Mucosa of rectum (tissue), 2 donors: ENCODE results near the gene NPR2.

Source experiments
- H3K27ac ChIP-seq, 2 donors: one replicate each; pipeline ENCODE4 v1.7.0; 2013; ENCODE audit warnings: inconsistent platforms in 2 of 2, low read depth in 2 of 2, low read length in 2 of 2
- H3K27me3 ChIP-seq, 2 donors: one replicate each; pipeline ENCODE4 v1.7.0; 2013; ENCODE audit warnings: low read length in 2 of 2; ENCODE audit not compliant: control insufficient read depth in 2 of 2, insufficient read depth in 2 of 2
- H3K36me3 ChIP-seq, 2 donors: one replicate each; pipeline ENCODE4 v1.7.0; 2013; ENCODE audit warnings: low read length in 2 of 2; ENCODE audit not compliant: control insufficient read depth in 2 of 2, insufficient read depth in 2 of 2
- H3K4me1 ChIP-seq, 2 donors: one replicate each; pipeline ENCODE4 v1.7.0; 2013; ENCODE audit warnings: low read length in 2 of 2, mild to moderate bottlenecking in 1 of 2; ENCODE audit not compliant: control insufficient read depth in 2 of 2, insufficient read depth in 2 of 2
- H3K4me3 ChIP-seq, 2 donors: one replicate each; pipeline ENCODE4 v1.7.0; 2013; ENCODE audit warnings: low read length in 2 of 2
- H3K9ac ChIP-seq, 2 donors: one replicate each; pipeline ENCODE4 v1.7.0; 2013; ENCODE audit warnings: low read length in 2 of 2, low read depth in 1 of 2, mild to moderate bottlenecking in 1 of 2
- H3K9me3 ChIP-seq, 2 donors: one replicate each; pipeline ENCODE4 v1.7.0; 2013; ENCODE audit warnings: low read length in 2 of 2; ENCODE audit not compliant: control insufficient read depth in 2 of 2
- donor health status: healthy.
- donor health status: Normal muscosa, but diverticular disease.

The NPR2 gene

GRCh38 chr9:35750256-35750531 lies 41.2 kb upstream of the NPR2 start:
- peak overlapping the region; percentile 94 to 98 for H3K4me3 ChIP-seq
- H3K9ac ChIP-seq: peak overlapping the region; percentile 89 to 97
- peak overlapping the region; percentile 97 for H3K27ac ChIP-seq
- H3K36me3 ChIP-seq: peaks cover 36 to 39% of the 10 kb centered on the region in 2 donors
- H3K4me1 ChIP-seq: peaks cover 24 to 34% of the 10 kb centered on the region in 2 donors
- no peaks in the 10 kb centered on the region for H3K9me3 ChIP-seq
- no peaks in the 10 kb centered on the region for H3K27me3 ChIP-seq

- peaks cover 13 to 24% of the 10 kb centered on the region in 2 donors for H3K4me1 ChIP-seq
- H3K9me3 ChIP-seq: no peaks in the 10 kb centered on the region
- no peaks in the 10 kb centered on the region for H3K27me3 ChIP-seq
- no peak overlapping the region for H3K27ac ChIP-seq
- H3K4me3 ChIP-seq: no peak overlapping the region
- no peak overlapping the region for H3K9ac ChIP-seq
- H3K36me3 ChIP-seq: peaks cover 36% of the 10 kb centered on the region in 2 donors
Observed at GRCh38 chr9:35753466-35753865, 37.9 kb upstream of the NPR2 start.

DNA sequence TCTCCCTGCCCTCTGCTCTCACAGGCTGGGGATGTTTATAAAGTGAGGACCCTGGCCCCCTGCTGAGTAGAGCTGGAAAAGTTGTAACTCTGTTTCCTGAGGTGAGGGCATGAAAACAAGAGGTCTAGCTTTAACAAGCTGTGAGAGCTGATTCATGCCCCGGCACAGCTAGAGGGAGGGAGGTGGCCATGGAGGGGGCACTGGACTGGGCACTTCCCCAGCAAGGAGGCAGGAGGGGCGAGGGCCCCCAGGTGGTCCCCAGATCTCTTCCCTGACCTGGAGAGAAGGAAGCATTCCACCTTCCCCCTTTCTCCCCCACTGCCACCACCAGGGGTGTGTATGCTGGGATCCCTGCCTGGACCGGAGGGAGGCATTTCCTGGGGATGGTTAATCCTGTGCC lies 37.1 kb upstream of the NPR2 start, which contains the start of gene MSMP:
TSS of gene MSMP (minus strand) at position 13 of the 400 bp plus-strand sequence. CDS start 147 bp downstream, outside the sequence.
- H3K4me3 ChIP-seq: no peak within 1 kb of the TSS
- H3K36me3 ChIP-seq: peaks cover 36% of the 10 kb centered on the region in 2 donors
- no peaks in the 10 kb centered on the region for H3K9me3 ChIP-seq
- H3K27ac ChIP-seq: no peak within 1 kb of the TSS
- peaks cover 13 to 28% of the 10 kb centered on the region in 2 donors for H3K4me1 ChIP-seq
- no peaks in the 10 kb centered on the region for H3K27me3 ChIP-seq
- no peak within 1 kb of the TSS for H3K9ac ChIP-seq

GRCh38 chr9:35755071-35755470 lies 36.3 kb upstream of the NPR2 start:
- Histone ChIP-seq H3K9me3 (no peaks in the 10 kb centered on the region), H3K4me1 (peaks cover 9 to 22% of the 10 kb centered on the region in 2 donors), H3K36me3 (peaks cover 36% of the 10 kb centered on the region in 2 donors), H3K27ac (no peak overlapping the region), H3K27me3 (no peaks in the 10 kb centered on the region), H3K4me3 (no peak overlapping the region), H3K9ac (no peak overlapping the region)

- H3K4me3 ChIP-seq: peak overlapping the region; percentile 83 to 86
- no peaks in the 10 kb centered on the region for H3K9me3 ChIP-seq
- peak overlapping the region; percentile 86 to 92 for H3K27ac ChIP-seq
- peaks cover 25 to 26% of the 10 kb centered on the region in 2 donors for H3K36me3 ChIP-seq
- no peaks in the 10 kb centered on the region for H3K27me3 ChIP-seq
- H3K4me1 ChIP-seq: peaks cover 10 to 19% of the 10 kb centered on the region in 2 donors
- peak overlapping the region; percentile 86 to 91 for H3K9ac ChIP-seq
Observed at GRCh38 chr9:35756275-35757225, 34.8 kb upstream of the NPR2 start.

DNA sequence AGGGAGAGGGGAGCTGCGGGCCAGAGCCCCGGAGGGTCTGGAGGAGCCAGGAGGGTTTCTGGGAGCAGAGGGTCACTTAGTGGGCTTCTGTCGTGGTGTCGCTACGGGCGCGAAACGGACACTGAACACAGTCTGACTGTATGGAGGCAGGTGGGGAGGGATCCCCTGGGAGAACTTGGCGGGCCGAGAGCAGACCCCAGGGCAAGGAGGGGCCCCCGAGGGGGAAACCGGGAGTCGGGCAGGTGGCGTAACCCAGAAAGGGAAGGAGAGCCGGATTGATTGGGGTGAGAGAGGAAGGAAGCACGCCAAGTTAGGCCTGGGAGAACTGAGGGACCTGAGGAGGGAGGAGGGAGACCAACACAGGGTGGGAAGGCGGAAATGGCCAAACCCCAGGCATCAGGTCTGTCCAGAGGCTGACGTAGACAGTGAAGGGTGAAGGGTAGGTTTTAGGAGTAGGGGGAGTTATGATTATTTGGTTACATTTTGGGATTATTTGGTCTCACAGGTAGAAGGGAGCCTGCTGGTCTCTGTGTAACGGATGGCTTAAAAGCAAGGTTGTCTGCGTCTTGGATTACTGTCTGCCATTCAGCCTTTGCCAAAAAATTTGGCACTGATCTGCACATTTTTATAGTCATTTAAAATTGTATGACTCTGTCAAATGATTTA lies 34.0 kb upstream of the NPR2 start:
- Histone ChIP-seq H3K9ac (peak overlapping the region; percentile 86 to 91), H3K27ac (peak overlapping the region; percentile 86 to 92), H3K4me1 (peaks cover 10 to 19% of the 10 kb centered on the region in 2 donors), H3K36me3 (peaks cover 18% of the 10 kb centered on the region in 2 donors), H3K4me3 (peak overlapping the region; percentile 83 to 86), H3K9me3 (no peaks in the 10 kb centered on the region), H3K27me3 (no peaks in the 10 kb centered on the region)

GRCh38 chr9:35757892-35758275 lies 33.5 kb upstream of the NPR2 start:
- peaks cover 10 to 19% of the 10 kb centered on the region in 2 donors for H3K4me1 ChIP-seq
- H3K9me3 ChIP-seq: no peaks in the 10 kb centered on the region
- peak overlapping the region; percentile 86 to 92 for H3K27ac ChIP-seq
- H3K4me3 ChIP-seq: peak overlapping the region; percentile 83 to 86
- H3K9ac ChIP-seq: peak overlapping the region; percentile 86 to 91
- H3K36me3 ChIP-seq: peaks cover 13% of the 10 kb centered on the region in 2 donors
- no peaks in the 10 kb centered on the region for H3K27me3 ChIP-seq

- H3K36me3 ChIP-seq: peaks cover 6% of the 10 kb centered on the region in 2 donors
- no peaks in the 10 kb centered on the region for H3K9me3 ChIP-seq
- no peak overlapping the region for H3K27ac ChIP-seq
- H3K27me3 ChIP-seq: no peaks in the 10 kb centered on the region
- H3K4me1 ChIP-seq: peaks cover 10 to 19% of the 10 kb centered on the region in 2 donors
- H3K4me3 ChIP-seq: no peak overlapping the region
- no peak overlapping the region for H3K9ac ChIP-seq
Observed at GRCh38 chr9:35758475-35759050, 32.8 kb upstream of the NPR2 start.

- H3K9ac ChIP-seq: no peak overlapping the region
- H3K27me3 ChIP-seq: no peaks in the 10 kb centered on the region
- H3K27ac ChIP-seq: no peak overlapping the region
- H3K4me3 ChIP-seq: no peak overlapping the region
- H3K4me1 ChIP-seq: peaks cover 10 to 19% of the 10 kb centered on the region in 2 donors
- H3K9me3 ChIP-seq: no peaks in the 10 kb centered on the region
- H3K36me3 ChIP-seq: no peaks in the 10 kb centered on the region
Observed at GRCh38 chr9:35759795-35760194, 31.6 kb upstream of the NPR2 start.

- no peak overlapping the region for H3K4me3 ChIP-seq
- H3K4me1 ChIP-seq: peaks cover 10 to 19% of the 10 kb centered on the region in 2 donors
- H3K27ac ChIP-seq: peak overlapping the region in 1 of 2 donors; percentile 17
- no peaks in the 10 kb centered on the region for H3K27me3 ChIP-seq
- no peak overlapping the region for H3K9ac ChIP-seq
- H3K36me3 ChIP-seq: no peaks in the 10 kb centered on the region
- H3K9me3 ChIP-seq: no peaks in the 10 kb centered on the region
Observed at GRCh38 chr9:35760651-35761050, 30.7 kb upstream of the NPR2 start.
